Skeletal muscle tissue (tissue), 4 donors: ENCODE data around the gene NOG. TPM values are rescaled to one million over a fixed set of nuclear protein-coding genes. Genes with fewer than 3 reads are reported as not detected.

Experiments used
- H3K27ac ChIP-seq: one replicate; pipeline ENCODE4 v1.7.0; 2013; ENCODE audit warnings: mild to moderate bottlenecking, low read depth, low read length, inconsistent platforms
- H3K27me3 ChIP-seq, 3 donors: one replicate each; pipeline ENCODE4 v1.7.0; 2013; ENCODE audit warnings: low read length in 3 of 3; ENCODE audit not compliant: control insufficient read depth in 3 of 3, insufficient read depth in 3 of 3
- H3K36me3 ChIP-seq, 3 donors: one replicate each; pipeline ENCODE4 v1.7.0; 2013; ENCODE audit warnings: low read length in 3 of 3; ENCODE audit not compliant: control insufficient read depth in 3 of 3, insufficient read depth in 3 of 3
- H3K4me1 ChIP-seq, 3 donors: one replicate each; pipeline ENCODE4 v1.7.0; 2013; ENCODE audit warnings: low read length in 3 of 3, mild to moderate bottlenecking in 3 of 3; ENCODE audit not compliant: control insufficient read depth in 3 of 3, insufficient read depth in 3 of 3
- H3K4me3 ChIP-seq, 3 donors: one replicate each; pipeline ENCODE4 v1.7.0; 2013; ENCODE audit warnings: low read length in 3 of 3
- H3K9ac ChIP-seq, 3 donors: one replicate each; pipeline ENCODE4 v1.7.0; 2013; ENCODE audit warnings: low read length in 3 of 3, mild to moderate bottlenecking in 3 of 3, moderate library complexity in 2 of 3, low read depth in 1 of 3
- H3K9me3 ChIP-seq, 3 donors: one replicate each; pipeline ENCODE4 v1.7.0; 2013; ENCODE audit warnings: low read length in 3 of 3; ENCODE audit not compliant: control insufficient read depth in 3 of 3
- total RNA-seq: library from RNA; depleted of rRNA; stranded (reverse); fragments of >200 nt; gene quantifications from one replicate; pipeline ENCODE4 v1.2.3, GENCODE V29; 2014
- donor health status: Osteomylitis.

NOG gene
- total RNA-seq, 1 donor from 2014 or later = 8.9 TPM

GRCh38 chr17:56595831-56596690 is 2.6 kb downstream of the NOG start:
- H3K36me3 ChIP-seq = no peaks in the 10 kb centered on the region
- peaks cover 25 to 29% (median 28%) of the 10 kb centered on the region in 3 donors for H3K4me1 ChIP-seq
- H3K9me3 ChIP-seq = no peaks in the 10 kb centered on the region
- peak overlapping the region; percentile 39 to 67 (median 64) for H3K4me3 ChIP-seq
- peaks cover 11 to 36% (median 29%) of the 10 kb centered on the region in 3 donors for H3K27me3 ChIP-seq
- H3K9ac ChIP-seq = peak overlapping the region in 2 of 3 donors; percentile 25 to 40
- no peak overlapping the region for H3K27ac ChIP-seq

- H3K9ac ChIP-seq = peak overlapping the region in 1 of 3 donors; percentile 0
- peaks cover 10 to 36% (median 29%) of the 10 kb centered on the region in 3 donors for H3K27me3 ChIP-seq
- no peaks in the 10 kb centered on the region for H3K36me3 ChIP-seq
- peaks cover 25 to 29% (median 28%) of the 10 kb centered on the region in 3 donors for H3K4me1 ChIP-seq
- peak overlapping the region; percentile 52 to 67 (median 64) for H3K4me3 ChIP-seq
- H3K9me3 ChIP-seq = no peaks in the 10 kb centered on the region
- H3K27ac ChIP-seq = no peak overlapping the region
Observed at GRCh38 chr17:56596691-56597494, 3.4 kb downstream of the NOG start.

- peaks cover 25 to 28% (median 26%) of the 10 kb centered on the region in 3 donors for H3K4me1 ChIP-seq
- H3K4me3 ChIP-seq = peak overlapping the region; percentile 52 to 67 (median 63)
- H3K27ac ChIP-seq = no peak overlapping the region
- peaks cover 10 to 36% (median 26%) of the 10 kb centered on the region in 3 donors for H3K27me3 ChIP-seq
- H3K9me3 ChIP-seq = no peaks in the 10 kb centered on the region
- H3K36me3 ChIP-seq = no peaks in the 10 kb centered on the region
- peak overlapping the region in 1 of 3 donors; percentile 0 for H3K9ac ChIP-seq
Observed at GRCh38 chr17:56597495-56597990, 4.0 kb downstream of the NOG start.

GRCh38 chr17:56598466-56598865 is 5.0 kb downstream of the NOG start:
- Histone ChIP-seq H3K36me3 (no peaks in the 10 kb centered on the region), H3K4me1 (peaks cover 21 to 24% (median 22%) of the 10 kb centered on the region in 3 donors), H3K27me3 (peaks cover 10 to 36% (median 26%) of the 10 kb centered on the region in 3 donors), H3K4me3 (no peak overlapping the region), H3K27ac (no peak overlapping the region), H3K9me3 (no peaks in the 10 kb centered on the region), H3K9ac (no peak overlapping the region)

- peaks cover 10 to 36% (median 26%) of the 10 kb centered on the region in 3 donors for H3K27me3 ChIP-seq
- no peak overlapping the region for H3K27ac ChIP-seq
- no peaks in the 10 kb centered on the region for H3K9me3 ChIP-seq
- H3K36me3 ChIP-seq = no peaks in the 10 kb centered on the region
- no peak overlapping the region for H3K4me3 ChIP-seq
- H3K4me1 ChIP-seq = peaks cover 19 to 22% (median 22%) of the 10 kb centered on the region in 3 donors
- no peak overlapping the region for H3K9ac ChIP-seq
Observed at GRCh38 chr17:56599088-56599487, 5.6 kb downstream of the NOG start.

- no peak overlapping the region for H3K4me3 ChIP-seq
- H3K27me3 ChIP-seq = peaks cover 9 to 36% (median 26%) of the 10 kb centered on the region in 3 donors
- peaks cover 16 to 18% (median 17%) of the 10 kb centered on the region in 3 donors for H3K4me1 ChIP-seq
- H3K27ac ChIP-seq = no peak overlapping the region
- no peak overlapping the region for H3K9ac ChIP-seq
- H3K36me3 ChIP-seq = no peaks in the 10 kb centered on the region
- no peaks in the 10 kb centered on the region for H3K9me3 ChIP-seq
Observed at GRCh38 chr17:56599566-56599965, 6.1 kb downstream of the NOG start.

GRCh38 chr17:56600256-56600655 is 6.8 kb downstream of the NOG start:
- Histone ChIP-seq H3K27me3 (peaks cover 10 to 36% (median 26%) of the 10 kb centered on the region in 3 donors), H3K27ac (no peak overlapping the region), H3K9me3 (no peaks in the 10 kb centered on the region), H3K9ac (no peak overlapping the region), H3K4me3 (no peak overlapping the region), H3K36me3 (no peaks in the 10 kb centered on the region), H3K4me1 (peaks cover 12 to 16% (median 16%) of the 10 kb centered on the region in 3 donors)

GRCh38 chr17:56601591-56601990 is 8.1 kb downstream of the NOG start:
- H3K9me3 ChIP-seq = no peaks in the 10 kb centered on the region
- peaks cover 6 to 9% (median 9%) of the 10 kb centered on the region in 3 donors for H3K4me1 ChIP-seq
- H3K36me3 ChIP-seq = no peaks in the 10 kb centered on the region
- H3K27me3 ChIP-seq = peaks cover 13 to 29% (median 23%) of the 10 kb centered on the region in 3 donors
- H3K27ac ChIP-seq = no peak overlapping the region
- no peak overlapping the region for H3K4me3 ChIP-seq
- no peak overlapping the region for H3K9ac ChIP-seq

- H3K9me3 ChIP-seq = no peaks in the 10 kb centered on the region
- no peak overlapping the region for H3K4me3 ChIP-seq
- H3K27ac ChIP-seq = no peak overlapping the region
- H3K4me1 ChIP-seq = peaks cover 5 to 9% (median 6%) of the 10 kb centered on the region in 3 donors
- H3K36me3 ChIP-seq = no peaks in the 10 kb centered on the region
- H3K9ac ChIP-seq = no peak overlapping the region
- H3K27me3 ChIP-seq = peaks cover 13 to 27% (median 23%) of the 10 kb centered on the region in 3 donors
Observed at GRCh38 chr17:56602292-56603130, 9.0 kb downstream of the NOG start.
